Osteoblast (primary cell): ENCODE results near the gene LNPEP. TPM values are rescaled to one million over a fixed set of nuclear protein-coding genes. Genes with fewer than 3 reads are reported as not detected.

Experiments
- DNase-seq: peaks from one replicate; pipeline ENCODE4 v3.0.0; 2011; ENCODE audit warnings: low spot score, mixed read lengths; ENCODE audit not compliant: insufficient read length; ENCODE audit errors: missing footprints
- H2AFZ ChIP-seq: 2 replicates; pipeline ENCODE4 v1.6.0; 2011; ENCODE audit warnings: mild to moderate bottlenecking, low read length
- H3K27ac ChIP-seq: 2 replicates; pipeline ENCODE4 v1.5.1; 2011; ENCODE audit warnings: mild to moderate bottlenecking, low read depth, low read length, moderate library complexity
- H3K27me3 ChIP-seq: 2 replicates; pipeline ENCODE4 v1.6.0; 2012; ENCODE audit warnings: mild to moderate bottlenecking, control low read depth, inconsistent platforms, low read length, moderate library complexity; ENCODE audit not compliant: insufficient read depth
- H3K36me3 ChIP-seq: 2 replicates; pipeline ENCODE4 v1.5.1; 2011; ENCODE audit warnings: mild to moderate bottlenecking, low read length, control low read depth, moderate library complexity; ENCODE audit not compliant: insufficient read depth
- H3K4me1 ChIP-seq: 2 replicates; pipeline ENCODE4 v1.5.1; 2011; ENCODE audit warnings: mild to moderate bottlenecking, low read length, control low read depth, moderate library complexity; ENCODE audit not compliant: insufficient read depth
- H3K4me2 ChIP-seq: 2 replicates; pipeline ENCODE4 v1.6.0; 2011; ENCODE audit warnings: mild to moderate bottlenecking, low read length; ENCODE audit not compliant: insufficient read depth
- H3K4me3 ChIP-seq: fragments of 200-600 bp; sonication (generic); 3 replicates; pipeline ENCODE4 v1.5.1; 2012; ENCODE audit warnings: mild to moderate bottlenecking, low read length, inconsistent platforms; ENCODE audit not compliant: insufficient read depth
- H3K79me2 ChIP-seq: 2 replicates; pipeline ENCODE4 v1.6.0; 2012; ENCODE audit warnings: mild to moderate bottlenecking, low read length, control low read depth, inconsistent platforms; ENCODE audit not compliant: insufficient read depth
- H3K9me3 ChIP-seq: 2 replicates; pipeline ENCODE4 v1.5.1; 2011; ENCODE audit warnings: low read depth, low read length, control low read depth
- H4K20me1 ChIP-seq: 2 replicates; pipeline ENCODE4 v1.6.0; 2012; ENCODE audit warnings: mild to moderate bottlenecking, low read length, control low read depth; ENCODE audit not compliant: insufficient read depth
- CTCF ChIP-seq: IDR thresholded peaks from 2 replicates; pipeline ENCODE4 v1.5.1; 2011; ENCODE audit warnings: mild to moderate bottlenecking, low read depth, low read length, moderate library complexity; ENCODE audit errors: extremely low read depth
- total RNA-seq: library from RNA; depleted of rRNA; stranded (reverse); fragments of >200 nt; gene quantifications from 2 replicates; pipeline ENCODE4 v1.2.3, GENCODE V29; 2012

The LNPEP gene
- total RNA-seq, 1 donor, result 44.9 TPM

GRCh38 chr5:97046270-97046982 lies 110.5 kb downstream of the LNPEP start:
- Histone ChIP-seq H4K20me1 (no peaks in the 10 kb centered on the region), H3K4me1 (peaks cover 6% of the 10 kb centered on the region), H3K79me2 (no peaks in the 10 kb centered on the region), H3K27me3 (peaks cover 26% of the 10 kb centered on the region), H2AFZ (peak overlapping the region; percentile 27), H3K27ac (no peak overlapping the region), H3K4me3 (no peak overlapping the region), H3K36me3 (no peaks in the 10 kb centered on the region), H3K4me2 (peak overlapping the region; percentile 42), H3K9me3 (no peaks in the 10 kb centered on the region)
- DNase-seq, result peak; percentile 56
- TF ChIP-seq CTCF, result peak; percentile 24

- no peak overlapping the region for H3K27ac ChIP-seq
- no peaks in the 10 kb centered on the region for H4K20me1 ChIP-seq
- no peaks in the 10 kb centered on the region for H3K79me2 ChIP-seq
- no peaks in the 10 kb centered on the region for H3K36me3 ChIP-seq
- peaks cover 26% of the 10 kb centered on the region for H3K27me3 ChIP-seq
- H2AFZ ChIP-seq, result no peak overlapping the region
- H3K4me3 ChIP-seq, result no peak overlapping the region
- no peak overlapping the region for H3K4me2 ChIP-seq
- H3K4me1 ChIP-seq, result peaks cover 6% of the 10 kb centered on the region
- DNase-seq, result no peak
- TF ChIP-seq CTCF, result no peak
- H3K9me3 ChIP-seq, result no peaks in the 10 kb centered on the region
Observed at GRCh38 chr5:97047076-97047475, 111.2 kb downstream of the LNPEP start.

- DNase-seq, result no peak
- Histone ChIP-seq H3K36me3 (no peaks in the 10 kb centered on the region), H3K27ac (no peak overlapping the region), H3K4me3 (no peak overlapping the region), H4K20me1 (no peaks in the 10 kb centered on the region), H3K4me2 (no peak overlapping the region), H3K79me2 (no peaks in the 10 kb centered on the region), H2AFZ (no peak overlapping the region), H3K4me1 (peaks cover 6% of the 10 kb centered on the region), H3K9me3 (no peaks in the 10 kb centered on the region), H3K27me3 (peaks cover 31% of the 10 kb centered on the region)
- no peak for TF ChIP-seq CTCF
Observed at GRCh38 chr5:97049175-97049574, 113.3 kb downstream of the LNPEP start.

- H2AFZ ChIP-seq, result no peak overlapping the region
- H3K4me3 ChIP-seq, result no peak overlapping the region
- no peaks in the 10 kb centered on the region for H3K9me3 ChIP-seq
- H3K4me2 ChIP-seq, result no peak overlapping the region
- H3K27ac ChIP-seq, result no peak overlapping the region
- no peak for TF ChIP-seq CTCF
- H3K27me3 ChIP-seq, result peaks cover 32% of the 10 kb centered on the region
- no peaks in the 10 kb centered on the region for H4K20me1 ChIP-seq
- no peaks in the 10 kb centered on the region for H3K4me1 ChIP-seq
- no peaks in the 10 kb centered on the region for H3K36me3 ChIP-seq
- no peaks in the 10 kb centered on the region for H3K79me2 ChIP-seq
- no peak for DNase-seq
Observed at GRCh38 chr5:97056263-97056662, 120.4 kb downstream of the LNPEP start.
